Stimulated activated CD8-positive, alpha-beta memory T cell treated with anti-CD3 and anti-CD28 coated beads, Interleukin-4, amount 100 ng/mL, for 24 hours (primary cell): ENCODE results near the gene NFU1.
"Not testable (repeated sequence)": the region's sequence is repeated elsewhere in the genome, so short reads cannot be mapped to it uniquely, and the experiment has no call there.

ENCODE experiments used
- DNase-seq: peaks from one replicate; pipeline ENCODE4 v3.0.0-alpha.2; 2020; ENCODE audit warnings: low read depth

Gene NFU1

DNA sequence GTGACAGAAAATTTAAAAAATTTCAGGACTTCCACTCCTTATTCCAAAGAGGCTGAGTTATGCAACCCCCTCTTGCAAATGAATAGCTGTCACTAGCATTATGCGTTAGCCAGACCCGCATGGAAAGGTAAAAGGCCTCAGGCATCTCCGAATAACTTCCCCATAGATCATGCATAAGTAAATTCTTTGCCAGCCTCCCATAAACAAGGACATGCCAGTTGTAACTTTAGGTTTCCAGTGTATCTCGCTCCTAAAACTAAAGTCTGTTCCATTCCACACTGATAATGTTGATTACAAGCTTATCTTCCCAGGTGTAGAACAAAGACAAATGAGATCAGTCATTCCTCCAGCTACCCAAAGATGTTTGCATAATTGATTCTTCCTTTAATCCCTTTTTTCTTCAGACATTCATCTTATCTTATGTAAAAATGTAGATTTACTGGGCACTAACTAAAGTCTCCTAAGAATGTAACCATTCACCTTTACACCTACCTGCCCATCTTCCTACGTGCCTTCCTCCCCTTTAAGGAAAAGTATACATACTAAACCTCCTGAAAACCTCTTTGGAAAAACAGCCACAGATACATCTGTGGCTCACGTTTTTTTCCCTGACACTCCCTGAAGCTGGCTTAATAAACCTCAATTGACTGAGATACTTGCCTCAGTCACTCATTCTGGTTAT is 13.6 kb upstream of the NFU1 start:
- no peak for DNase-seq

DNA sequence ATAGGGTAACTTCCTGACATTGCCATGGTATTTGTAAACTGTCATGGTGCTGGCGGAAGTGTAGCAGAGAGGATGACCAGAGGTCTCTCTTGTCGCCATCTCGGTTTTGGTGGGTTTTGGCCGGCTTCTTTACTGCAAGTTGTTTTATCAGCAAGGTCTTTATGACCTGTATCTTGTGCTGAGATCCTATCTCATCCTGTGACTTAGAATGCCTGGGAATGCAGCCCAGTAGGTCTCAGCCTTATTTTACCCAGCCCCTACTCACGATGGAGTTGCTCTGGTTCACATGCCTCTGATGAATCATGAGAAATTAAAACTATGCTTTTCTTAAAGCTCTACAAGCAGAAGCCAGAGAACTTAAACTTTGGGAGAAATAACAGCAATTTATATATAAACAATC is 12.7 kb upstream of the NFU1 start:
- DNase-seq: no peak

DNA sequence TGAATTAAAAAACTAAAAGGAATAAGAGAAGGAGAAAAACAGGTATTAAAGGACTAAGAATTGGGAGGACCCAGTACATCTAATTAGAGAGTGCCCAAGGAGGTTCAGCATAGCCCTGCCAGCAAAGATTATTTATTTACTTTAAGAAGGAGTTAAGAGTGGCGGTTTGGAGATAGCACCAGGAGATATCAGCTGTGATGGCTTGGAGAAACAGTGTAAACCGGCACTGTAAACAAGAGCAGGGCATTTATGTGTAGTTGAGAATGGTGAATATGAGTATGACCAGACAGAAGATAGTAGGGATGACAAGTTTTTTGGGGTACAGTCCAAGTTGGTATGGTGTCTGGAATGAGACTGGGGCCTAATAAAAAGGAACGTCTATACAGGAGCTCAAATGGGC is 6.4 kb upstream of the NFU1 start:
- not testable (repeated sequence) for DNase-seq

DNA sequence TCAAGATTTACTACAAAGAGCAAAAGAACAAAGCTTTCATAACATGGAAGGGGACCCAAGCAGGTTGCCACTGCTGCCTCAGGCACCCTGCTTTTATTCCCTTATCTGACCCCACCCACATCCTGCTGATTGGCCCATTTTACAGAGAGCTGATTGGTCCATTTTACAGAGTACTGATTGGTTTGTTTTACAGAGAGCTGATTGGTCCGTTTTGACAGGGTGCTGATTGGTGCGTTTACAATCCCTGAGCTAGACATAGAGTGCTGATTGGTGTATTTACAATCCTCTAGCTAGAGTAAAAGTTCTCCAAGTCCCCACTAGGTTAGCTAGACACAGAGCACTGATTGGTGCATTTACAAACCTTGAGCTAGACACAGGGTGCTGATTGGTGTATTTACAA is 2.3 kb upstream of the NFU1 start:
- not testable (repeated sequence) for DNase-seq

DNA sequence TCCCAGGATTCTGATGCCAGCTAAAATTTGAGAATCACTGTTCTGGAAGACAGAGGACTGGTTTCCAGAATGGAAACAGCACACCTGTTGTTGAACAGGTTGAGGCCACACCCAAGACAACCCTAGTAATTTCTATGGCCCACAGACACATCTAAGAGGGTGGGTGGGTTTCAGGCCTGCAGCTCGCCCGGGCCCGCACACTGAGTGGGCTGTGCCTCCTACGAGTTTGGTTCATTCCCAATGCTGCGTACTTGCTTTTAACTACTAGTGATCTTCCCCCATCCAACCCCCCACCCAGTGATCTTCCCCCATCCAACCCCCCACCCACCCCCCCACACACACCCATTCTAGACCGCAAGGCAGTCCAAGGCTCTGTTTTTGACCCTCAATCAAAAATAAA is 1.3 kb upstream of the NFU1 start:
- DNase-seq: no peak

DNA sequence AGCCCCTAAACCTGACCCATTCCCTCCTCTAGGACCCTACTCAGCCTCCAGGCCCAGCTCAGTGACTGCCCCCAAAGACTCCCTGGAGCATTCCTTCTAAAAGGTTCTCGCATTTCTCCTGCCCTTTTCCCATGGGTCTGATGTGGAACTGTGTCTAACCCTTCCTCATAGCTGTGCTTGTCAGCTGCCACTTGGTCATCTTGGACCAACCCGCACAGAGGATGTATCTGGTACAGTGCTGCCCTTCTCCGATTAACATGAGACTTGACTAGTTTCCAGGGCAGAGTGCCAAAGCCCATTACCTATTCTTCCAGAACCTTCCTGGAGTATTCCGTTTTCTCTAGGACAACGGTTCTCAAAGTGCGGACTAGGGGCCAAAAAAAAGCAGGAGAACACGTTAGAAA is 518 bp upstream of the NFU1 start:
- DNase-seq: no peak

DNA sequence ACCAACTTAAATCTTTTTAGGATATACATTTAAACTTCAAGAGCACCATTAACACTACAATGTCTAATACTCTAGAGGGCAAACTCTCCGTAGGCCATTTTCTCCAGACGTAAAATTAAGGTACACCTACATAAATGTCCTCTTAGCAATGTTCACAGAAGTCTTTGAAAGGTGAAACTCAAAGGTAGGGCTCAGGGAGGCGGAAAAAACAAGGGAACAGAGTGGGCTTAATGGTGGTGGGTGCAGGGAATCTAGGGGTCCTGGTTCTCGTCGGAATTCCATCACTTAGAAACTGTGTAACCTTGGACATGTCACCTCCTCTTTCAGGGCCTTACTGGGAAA is 668 bp downstream of the NFU1 start:
- no peak for DNase-seq

DNA sequence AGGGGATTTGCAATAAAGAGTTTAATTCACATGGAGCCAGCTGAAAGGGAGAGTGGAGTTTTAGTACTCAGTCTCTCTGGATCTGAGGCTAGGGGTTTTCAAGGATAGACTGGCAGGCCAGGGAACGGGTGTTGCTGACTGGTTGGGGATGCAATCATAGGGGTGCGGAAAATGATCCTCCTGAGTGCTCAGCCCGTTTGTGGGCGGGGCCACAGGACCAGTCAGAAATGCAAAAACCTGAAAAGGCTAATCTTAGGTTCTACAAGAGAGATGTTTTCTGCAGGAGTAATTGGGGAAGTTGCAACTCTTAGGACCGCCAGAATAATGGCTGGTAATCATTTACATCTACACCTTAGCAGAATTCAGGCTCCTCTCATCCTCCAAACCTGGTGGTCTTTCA is 2.5 kb downstream of the NFU1 start:
- DNase-seq: no peak

DNA sequence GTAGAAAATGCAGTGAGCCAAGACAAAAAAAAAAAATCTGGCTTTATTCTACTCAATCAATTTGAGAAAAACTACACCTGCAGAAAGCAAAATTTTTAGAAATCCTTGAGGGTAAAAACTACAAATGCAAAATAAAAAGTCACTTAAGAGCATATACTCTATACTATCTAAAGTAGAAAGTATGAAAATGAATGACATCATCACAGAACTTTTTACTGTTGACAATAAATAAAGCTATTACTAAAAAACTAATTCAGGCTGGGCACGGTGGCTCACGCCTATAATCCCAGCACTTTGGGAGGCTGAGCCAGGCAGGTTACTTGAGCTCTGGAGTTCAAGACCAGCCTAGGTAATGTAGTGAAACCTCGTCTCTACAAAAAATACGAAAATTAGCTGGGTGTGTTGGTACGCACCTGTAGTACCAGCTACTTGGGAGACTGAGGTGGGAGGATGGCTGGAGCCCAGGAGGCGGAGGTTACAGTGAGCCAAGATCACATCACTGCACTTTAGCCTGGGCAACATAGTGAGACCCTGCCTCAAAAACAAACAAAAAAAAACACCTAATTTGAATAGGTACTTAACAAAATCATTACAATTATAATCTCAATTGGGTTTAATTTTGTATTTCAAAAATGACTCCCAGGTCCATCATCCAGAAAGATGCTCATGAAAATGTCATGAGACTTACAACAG is 7.6 kb downstream of the NFU1 start:
- no peak for DNase-seq

DNA sequence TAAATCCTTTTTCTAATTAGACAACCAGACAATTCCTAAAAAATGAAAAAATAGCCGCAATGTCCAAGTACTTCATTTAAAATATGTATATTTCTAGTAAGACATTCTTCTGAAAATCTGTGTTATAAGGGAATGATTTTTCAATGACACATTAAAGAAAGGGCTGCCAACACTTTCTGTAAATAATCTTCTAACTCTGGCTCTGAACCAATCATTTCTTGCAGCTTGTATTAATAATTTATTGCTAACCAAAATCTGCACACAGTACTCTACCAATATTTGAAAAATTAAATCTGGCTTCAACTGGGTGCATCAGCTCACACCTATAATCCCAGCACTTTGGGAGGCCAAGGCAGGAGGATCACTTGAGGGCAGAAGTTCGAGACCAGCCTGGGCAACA is 8.3 kb downstream of the NFU1 start:
- DNase-seq: no peak

DNA sequence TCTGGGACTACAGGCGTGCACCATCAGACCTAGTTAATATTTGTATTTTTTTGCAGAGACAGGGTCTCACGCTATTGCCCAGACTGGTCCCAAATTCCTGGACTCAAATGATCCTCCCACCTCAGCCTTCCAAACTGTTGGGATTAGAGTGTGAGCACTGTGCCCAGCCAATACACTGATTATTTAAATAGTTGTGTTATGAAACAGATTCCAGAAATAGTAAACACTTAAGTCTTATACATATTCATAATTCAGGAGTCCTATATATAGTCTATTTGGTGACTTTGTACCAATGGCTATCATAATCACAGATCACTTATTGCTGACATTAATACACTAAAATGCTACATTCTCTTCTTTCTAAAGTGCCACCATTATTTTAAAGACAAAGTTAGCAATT is 12.8 kb downstream of the NFU1 start:
- no peak for DNase-seq

DNA sequence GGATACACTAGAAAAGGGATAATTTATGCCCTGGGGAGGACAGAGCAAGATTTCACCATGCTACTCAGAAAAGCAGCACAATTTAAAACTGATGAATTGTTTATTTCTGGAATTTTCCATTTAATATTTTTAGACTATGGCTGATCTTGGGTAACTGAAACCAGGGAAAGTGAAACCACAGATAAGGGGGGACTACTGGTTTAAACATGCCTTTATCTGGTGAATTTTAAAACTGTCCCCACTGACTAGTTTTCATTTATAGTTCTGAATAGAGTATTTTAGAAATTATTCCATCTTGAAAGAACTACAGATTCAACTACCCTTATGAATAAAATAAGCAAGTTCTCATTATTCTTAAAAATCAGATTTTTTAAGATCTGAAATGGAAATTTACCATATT is 15.0 kb downstream of the NFU1 start:
- DNase-seq: no peak

DNA sequence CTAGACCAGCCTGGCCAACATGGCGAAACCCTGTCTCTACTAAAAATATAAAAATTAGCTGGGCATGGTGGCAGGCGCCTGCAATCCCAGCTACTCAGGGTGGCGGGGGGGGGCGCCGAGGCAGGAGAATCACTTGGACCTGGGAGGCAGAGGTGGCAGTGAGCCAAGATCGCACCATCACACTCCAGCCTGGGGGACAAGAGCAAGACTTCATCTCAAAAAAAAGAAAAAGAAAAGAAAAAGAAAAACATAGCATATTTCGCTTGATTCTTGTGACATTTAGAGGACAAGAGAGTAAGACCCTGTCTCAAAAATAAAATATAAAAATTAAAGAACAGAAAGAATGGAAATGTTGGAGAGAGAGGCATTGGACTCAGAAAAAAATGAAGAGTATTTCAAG is 18.1 kb downstream of the NFU1 start:
- not testable (repeated sequence) for DNase-seq

DNA sequence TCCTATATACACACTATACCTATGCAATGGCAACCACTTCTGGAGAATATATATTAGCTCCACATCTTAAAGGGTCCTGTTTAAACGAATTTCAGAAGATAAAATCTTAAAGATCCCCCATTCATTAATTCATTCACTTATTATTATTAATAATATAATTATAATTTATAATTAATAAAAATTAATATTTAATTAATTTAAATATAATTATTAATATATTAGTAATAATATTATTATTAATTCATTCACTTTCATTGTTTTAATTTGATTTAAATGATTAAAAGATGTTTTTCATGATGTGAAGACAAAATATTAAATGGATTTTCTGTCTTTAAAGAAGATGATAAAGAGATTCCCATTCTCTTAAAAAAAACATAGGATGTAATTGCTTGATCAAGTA is 21.1 kb downstream of the NFU1 start:
- no peak for DNase-seq

DNA sequence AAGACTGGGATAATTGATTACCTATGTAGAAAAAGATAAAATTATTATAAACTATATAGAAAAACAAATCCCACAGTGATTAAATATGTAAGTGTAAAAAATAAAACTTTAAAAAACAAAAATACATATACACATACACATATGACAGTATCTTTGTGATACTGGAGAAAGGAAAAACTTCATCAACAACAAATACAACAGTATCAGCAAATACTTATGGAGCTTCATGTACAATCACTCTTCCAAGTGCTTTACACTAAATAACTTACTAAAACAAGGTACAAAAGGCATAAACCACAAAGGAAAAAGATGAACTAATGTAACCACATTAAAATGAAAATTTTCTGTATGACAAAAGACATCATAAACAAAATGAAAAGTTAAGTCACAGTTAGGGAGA is 26.1 kb downstream of the NFU1 start:
- DNase-seq: no peak

DNA sequence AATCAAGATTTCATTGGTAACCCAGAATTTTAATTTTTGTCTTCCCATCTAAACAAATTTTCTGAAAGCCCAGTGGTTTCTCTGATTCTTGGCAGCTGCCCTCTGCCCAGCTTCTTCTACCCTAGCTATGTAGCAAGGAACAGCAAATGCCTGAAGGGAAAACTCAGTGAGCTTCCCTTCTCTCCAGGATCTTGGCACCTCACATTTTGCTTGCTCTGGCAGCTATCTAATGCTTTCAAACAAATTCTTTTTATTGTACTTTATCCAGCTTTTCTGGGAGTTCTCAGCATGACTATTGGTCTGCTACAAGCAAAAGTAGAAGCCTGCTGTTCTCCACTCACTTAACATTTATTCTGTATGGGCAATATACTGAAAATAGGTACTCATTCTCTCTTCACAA is 31.9 kb downstream of the NFU1 start:
- no peak for DNase-seq

DNA sequence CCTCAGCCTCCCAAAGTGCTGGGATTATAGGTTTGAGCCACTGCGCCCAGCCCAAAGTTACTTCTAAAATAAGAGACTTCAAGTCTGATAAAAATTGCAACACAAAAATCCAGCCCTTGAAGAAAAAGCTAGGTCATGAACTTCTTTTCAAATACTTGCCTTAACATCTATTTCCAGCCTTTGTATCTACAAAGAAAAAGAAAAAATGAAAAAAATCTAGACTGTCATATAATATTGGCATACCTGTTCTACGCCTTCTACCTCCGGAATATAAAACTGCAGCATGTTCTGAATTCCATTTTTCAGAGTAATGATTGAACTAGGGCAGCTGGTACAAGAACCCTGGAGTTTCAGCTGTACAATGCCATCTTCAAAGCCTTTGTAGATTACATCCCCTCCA is 37.1 kb downstream of the NFU1 start:
- DNase-seq: no peak

DNA sequence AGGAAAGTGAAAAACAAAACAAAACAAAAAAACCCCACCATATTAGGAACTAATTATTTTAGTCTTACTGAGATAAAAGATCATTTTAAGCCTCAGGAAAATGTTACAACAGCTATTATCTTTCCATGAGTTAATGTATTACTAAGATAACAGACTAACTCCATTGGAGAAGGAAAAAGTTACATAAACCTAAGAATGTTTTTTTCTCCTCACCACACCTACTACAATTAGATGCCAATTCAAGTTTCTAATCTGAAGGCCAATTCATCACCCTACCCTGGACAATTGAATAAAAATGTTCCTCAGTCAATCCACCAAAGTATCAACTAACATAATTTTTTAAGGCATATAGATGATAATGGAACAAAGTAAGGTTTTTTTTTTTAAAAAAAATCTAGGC is 40.0 kb downstream of the NFU1 start:
- DNase-seq: no peak

DNA sequence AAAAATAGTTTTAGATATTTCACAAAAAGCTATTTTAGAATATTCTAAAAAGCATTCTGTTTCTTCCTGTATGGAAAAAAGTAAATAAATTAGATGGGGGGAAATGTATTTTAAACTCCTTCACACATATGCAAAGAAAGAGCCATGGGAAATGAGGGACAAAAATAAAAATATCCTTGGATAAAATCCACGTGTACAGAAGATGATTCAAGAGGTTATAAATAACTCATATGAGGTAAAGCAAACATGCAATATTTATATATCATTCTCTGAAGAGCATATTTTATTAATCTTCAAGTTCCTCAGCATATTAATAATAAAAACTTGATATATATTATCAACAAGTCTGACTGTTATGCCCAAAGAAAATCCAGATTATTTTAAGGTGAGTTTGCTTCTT is 41.4 kb downstream of the NFU1 start:
- DNase-seq: no peak

DNA sequence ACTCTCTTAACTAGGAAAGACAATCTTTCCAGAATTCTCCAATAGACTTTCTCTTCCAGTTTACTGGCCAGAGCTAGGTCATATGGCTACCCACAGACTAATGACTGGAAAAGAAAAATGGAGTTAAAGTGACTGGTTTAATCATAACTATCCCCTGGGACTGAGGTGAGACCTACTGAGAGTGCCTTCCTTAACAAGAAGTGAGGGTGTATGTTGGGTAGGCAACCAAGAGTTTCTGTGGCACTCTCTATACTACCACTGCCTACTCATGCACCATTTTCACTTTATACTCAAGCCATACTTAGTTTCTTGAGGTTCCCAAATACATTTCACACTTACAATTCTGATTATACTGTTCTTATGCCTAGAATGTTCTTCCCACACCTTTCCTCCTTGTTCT is 43.3 kb downstream of the NFU1 start:
- DNase-seq: no peak

DNA sequence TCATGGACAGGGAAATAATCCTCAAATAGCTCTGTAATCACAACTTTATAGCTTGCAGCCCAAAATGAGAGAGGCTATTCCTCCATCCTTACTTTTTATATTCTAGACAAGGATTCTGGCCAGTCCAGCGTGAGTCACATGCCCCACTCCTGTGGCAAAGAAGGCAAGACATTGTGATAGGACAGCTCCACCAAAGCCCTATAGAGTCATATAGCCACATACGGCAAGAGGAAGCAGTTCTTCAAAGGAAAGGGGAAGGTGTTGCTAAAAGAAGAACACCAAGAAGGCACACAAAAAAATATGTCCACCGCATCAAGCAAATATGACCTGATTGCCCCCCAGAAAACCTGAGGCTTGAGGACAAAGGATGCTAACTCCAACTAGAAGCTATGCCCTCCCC is 46.8 kb downstream of the NFU1 start:
- no peak for DNase-seq

DNA sequence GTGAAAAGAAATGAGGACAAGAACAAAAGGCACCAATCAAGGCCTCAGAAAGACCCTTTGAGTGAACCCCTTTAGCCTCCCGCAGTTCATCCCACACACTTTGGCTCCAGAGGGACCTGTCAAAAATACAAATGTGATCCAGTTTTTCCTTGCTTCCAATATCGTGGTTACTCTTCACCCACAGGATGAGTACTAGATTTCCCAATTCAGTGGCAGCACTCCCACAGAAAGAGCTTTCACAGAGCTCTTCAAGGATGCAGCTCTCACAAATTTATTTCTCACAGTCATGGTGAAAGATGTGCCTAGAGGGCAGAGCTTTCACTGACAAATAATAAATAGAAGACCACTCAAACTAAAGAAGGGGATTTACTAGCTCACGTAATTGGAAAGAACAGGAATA is 47.2 kb downstream of the NFU1 start:
- DNase-seq: no peak

DNA sequence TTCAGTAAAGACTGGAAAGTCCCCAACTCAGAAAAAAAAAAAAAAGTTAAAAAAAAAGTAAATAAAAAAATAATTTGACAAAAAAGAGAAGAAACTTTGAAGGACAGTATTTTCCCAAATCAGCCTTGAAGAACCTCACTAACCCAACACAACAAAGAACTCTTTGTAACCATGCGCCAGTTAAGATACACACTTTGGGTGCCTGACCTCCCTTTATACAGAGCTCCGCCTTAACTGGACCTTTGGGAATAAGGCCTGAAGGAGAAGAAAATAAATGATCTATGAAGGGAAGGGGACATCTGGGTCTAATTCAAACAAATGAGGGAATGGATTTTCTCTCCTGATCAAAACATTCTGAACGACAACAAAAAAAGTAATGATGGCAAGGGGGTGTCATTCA is 48.0 kb downstream of the NFU1 start:
- no peak for DNase-seq

DNA sequence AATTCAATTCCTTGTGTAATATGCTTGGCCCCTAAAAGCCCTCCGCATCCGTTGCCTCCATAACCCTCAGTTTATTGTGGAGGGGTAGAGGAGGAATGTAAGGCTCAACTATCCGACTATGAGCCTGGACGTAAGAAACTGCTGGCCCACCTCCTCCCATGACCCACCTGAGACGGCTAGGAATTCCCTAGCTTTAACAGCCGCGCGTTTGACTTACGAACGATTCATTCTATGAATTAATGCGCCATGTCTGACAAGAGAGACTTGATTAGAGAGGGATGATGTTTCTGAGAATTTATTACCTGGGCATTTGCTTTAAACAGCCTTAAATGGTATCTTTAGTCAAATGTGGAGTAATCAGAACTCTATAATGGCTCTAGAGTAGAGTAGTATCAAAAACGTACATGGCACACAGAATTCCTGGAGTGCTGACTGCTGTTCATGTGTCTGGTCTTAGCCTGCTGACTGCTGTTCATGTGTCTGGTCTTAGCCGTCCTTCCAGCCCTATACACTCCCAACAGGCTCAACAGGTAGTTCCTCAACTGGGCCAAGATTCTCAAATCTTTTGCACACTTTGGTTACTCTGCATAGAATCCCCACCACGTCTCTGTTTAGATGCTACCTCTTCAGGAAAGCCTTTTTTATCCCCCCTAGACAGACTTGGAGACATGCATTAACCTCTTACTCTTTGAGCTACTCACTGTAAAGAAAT is 49.3 kb downstream of the NFU1 start:
- no peak for DNase-seq
